MM.1S (cell line): ENCODE measurements around the gene LGR4.

Source experiments
- EZH2 ChIP-seq: fragments of 300-600 bp; sonication (generic); optimal IDR thresholded peaks from 2 replicates; pipeline ENCODE3; 2017; ENCODE audit warnings: low read depth, mild to moderate bottlenecking, antibody characterized with exemption, low read length, mixed read lengths
- EZH2phosphoT487 ChIP-seq: fragments of 300-600 bp; sonication (generic); IDR thresholded peaks from 2 replicates; pipeline ENCODE4 v1.6.1; 2018; ENCODE audit warnings: antibody characterized with exemption, low read length
- TF ChIP-seq, protein P1 (sequence below): fragments of 300-600 bp; sonication (generic); IDR thresholded peaks from 2 replicates; pipeline ENCODE4 v1.5.1; 2016; ENCODE audit warnings: antibody characterized with exemption, low read length, mixed read lengths

DNA sequence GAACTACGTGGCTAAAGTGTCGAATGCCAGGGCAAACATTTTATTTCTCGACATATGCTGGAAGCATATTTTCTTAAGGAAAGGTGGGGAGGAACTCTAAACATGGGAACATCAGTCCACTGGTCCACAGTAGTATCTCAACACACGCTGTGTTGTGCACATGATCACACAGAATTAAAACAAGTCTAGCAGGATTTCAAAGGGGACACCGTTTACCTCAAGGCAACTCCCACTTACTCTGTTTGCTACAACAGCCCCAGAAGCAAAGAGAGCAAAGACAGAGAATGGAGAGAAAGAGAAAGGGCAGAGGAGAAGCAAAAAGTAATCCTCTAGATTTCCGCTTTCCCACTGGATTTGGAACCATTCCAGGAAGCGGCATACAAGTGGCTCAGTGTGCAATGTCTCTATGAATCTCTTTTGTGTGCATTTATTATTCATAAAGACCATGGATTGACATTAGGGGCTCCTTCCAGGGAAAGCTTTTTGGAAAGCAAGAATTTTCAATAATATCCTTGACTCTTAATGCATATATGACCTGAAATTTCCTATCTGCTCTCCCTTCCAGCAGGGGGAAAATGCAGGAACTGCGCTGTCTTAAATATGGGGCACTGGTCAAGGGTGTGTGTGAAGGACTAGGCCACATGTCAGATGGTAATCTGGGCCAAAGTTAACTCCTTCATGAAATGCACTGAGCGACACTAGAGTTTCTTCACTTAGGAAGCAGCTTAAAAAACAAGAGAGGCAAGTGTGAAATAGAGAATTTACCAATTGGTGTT, 74.8 kb downstream of the LGR4 start:
- TF ChIP-seq, protein P1, sequence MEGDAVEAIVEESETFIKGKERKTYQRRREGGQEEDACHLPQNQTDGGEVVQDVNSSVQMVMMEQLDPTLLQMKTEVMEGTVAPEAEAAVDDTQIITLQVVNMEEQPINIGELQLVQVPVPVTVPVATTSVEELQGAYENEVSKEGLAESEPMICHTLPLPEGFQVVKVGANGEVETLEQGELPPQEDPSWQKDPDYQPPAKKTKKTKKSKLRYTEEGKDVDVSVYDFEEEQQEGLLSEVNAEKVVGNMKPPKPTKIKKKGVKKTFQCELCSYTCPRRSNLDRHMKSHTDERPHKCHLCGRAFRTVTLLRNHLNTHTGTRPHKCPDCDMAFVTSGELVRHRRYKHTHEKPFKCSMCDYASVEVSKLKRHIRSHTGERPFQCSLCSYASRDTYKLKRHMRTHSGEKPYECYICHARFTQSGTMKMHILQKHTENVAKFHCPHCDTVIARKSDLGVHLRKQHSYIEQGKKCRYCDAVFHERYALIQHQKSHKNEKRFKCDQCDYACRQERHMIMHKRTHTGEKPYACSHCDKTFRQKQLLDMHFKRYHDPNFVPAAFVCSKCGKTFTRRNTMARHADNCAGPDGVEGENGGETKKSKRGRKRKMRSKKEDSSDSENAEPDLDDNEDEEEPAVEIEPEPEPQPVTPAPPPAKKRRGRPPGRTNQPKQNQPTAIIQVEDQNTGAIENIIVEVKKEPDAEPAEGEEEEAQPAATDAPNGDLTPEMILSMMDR: no peak
- TF ChIP-seq EZH2 (no peak), EZH2phosphoT487 (no peak)
